Measurements from ENCODE around the gene KIAA1671.

Gene KIAA1671

DNA sequence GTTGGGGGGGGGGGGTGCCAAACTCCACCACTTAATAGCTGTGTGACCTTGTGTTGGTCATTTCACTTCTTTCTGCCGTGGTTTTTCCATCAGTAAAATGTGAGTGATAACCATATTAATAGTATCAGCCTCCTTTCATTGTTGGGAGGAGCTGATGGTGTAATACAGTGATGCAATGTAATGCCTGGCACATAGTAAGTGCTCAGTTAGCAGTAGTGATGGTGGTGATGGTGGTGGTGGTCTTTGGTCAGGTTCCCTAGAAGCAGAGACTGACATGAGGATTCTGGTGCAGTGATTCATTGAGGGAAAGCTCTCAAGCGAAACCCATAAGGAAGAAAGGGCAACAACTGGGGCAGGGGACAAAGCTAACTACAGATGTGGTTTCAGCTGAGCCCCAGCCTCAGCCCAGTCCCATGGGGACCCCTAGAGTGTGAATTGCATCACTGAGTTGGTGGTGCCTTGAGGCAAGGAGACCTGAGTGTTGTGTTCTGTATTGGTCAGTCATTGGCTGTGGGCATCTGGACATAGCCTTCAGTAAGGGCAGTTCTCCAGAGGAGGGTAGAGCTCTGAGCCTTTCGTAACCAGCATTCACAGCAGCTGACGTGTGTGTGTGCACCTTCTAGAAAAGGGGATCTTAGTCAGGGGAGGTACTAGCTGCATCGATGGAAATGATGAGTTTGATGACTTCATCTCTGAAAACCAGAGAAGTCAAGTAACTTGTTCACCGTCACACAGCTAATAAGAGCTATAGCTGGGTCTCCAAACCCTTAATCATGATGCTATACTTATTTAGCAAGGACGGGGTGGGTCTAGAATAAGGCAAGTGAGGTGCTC, 153.5 kb downstream of the KIAA1671 start:
- Histone ChIP-seq H3K9ac (ENCODE audit: low read length) (no peak overlapping the region), H3K4me3 (ENCODE audit: low read depth in 1 of 2, low read length in 2 of 2) (no peak overlapping the region), H3K9me3 (ENCODE audit: low read length) (no peaks in the 10 kb centered on the region), H3K27me3 (ENCODE audit: control insufficient read depth in 1 of 2, insufficient read depth in 2 of 2, low read length in 2 of 2) (no peaks in the 10 kb centered on the region), H3K36me3 (ENCODE audit: insufficient read depth, low read length) (no peaks in the 10 kb centered on the region), H3K4me1 (ENCODE audit: insufficient read depth, low read length) (peaks cover 6% of the 10 kb centered on the region), H3K27ac (ENCODE audit: low read depth, low read length) (no peak overlapping the region)

DNA sequence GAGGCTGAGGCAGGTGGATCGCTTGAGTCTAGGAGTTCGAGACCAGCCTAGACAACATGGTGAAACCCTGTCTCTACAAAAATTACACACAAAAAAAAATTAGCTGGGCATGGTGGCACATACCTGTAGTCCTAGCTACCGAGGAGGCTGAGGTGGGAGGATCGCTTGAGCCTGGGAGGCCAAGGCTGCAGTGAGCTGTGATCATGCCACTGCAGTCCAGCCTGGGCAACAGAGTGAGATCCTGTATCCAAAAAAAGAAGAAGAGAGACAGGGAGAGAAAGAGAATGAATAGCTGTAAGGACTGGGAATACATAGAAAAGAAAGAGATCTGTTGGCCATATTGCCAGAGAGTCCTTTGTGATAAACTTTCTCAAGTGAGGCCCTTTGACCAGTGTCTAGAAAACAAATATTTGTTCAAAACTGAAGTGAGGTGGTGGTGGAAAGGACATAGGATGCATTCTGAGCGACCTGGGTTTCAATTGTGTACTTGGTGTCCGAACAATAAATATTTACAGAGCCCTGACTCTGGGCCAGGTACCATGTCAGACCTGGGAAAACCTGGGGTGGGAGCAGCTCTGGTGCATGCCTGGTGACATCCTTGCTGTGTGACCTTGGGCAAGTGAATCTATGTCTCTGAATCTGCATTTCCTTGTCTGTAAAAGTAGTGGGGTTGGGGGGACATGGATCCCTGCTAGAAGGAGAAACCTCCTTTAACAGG, 157.5 kb downstream of the KIAA1671 start:
- no peak overlapping the region for H3K9ac ChIP-seq (ENCODE audit: low read length)
- no peaks in the 10 kb centered on the region for H3K27me3 ChIP-seq (ENCODE audit: control insufficient read depth in 1 of 2, insufficient read depth in 2 of 2, low read length in 2 of 2)
- H3K9me3 ChIP-seq (ENCODE audit: low read length): no peaks in the 10 kb centered on the region
- no peak overlapping the region for H3K4me3 ChIP-seq (ENCODE audit: low read depth in 1 of 2, low read length in 2 of 2)
- H3K27ac ChIP-seq (ENCODE audit: low read depth, low read length): no peak overlapping the region
- no peaks in the 10 kb centered on the region for H3K36me3 ChIP-seq (ENCODE audit: insufficient read depth, low read length)
- peaks cover 16% of the 10 kb centered on the region for H3K4me1 ChIP-seq (ENCODE audit: insufficient read depth, low read length)

DNA sequence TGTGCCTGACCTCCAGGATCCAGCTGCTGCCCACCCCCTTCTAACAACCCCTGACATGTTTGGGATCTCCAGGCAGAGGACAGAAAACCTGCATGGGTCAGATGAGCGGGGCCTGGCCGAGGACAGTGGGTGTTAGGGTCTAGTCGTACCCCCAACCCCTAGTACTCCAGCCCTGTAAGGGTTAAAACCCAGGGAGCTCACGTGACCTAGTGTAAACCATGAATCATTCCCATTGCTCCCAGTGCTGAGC, 158.0 kb downstream of the KIAA1671 start:
- H3K9me3 ChIP-seq (ENCODE audit: low read length): no peaks in the 10 kb centered on the region
- no peak overlapping the region for H3K9ac ChIP-seq (ENCODE audit: low read length)
- no peaks in the 10 kb centered on the region for H3K36me3 ChIP-seq (ENCODE audit: insufficient read depth, low read length)
- no peaks in the 10 kb centered on the region for H3K27me3 ChIP-seq (ENCODE audit: control insufficient read depth in 1 of 2, insufficient read depth in 2 of 2, low read length in 2 of 2)
- peak overlapping the region; percentile 30 for H3K27ac ChIP-seq (ENCODE audit: low read depth, low read length)
- peaks cover 16% of the 10 kb centered on the region for H3K4me1 ChIP-seq (ENCODE audit: insufficient read depth, low read length)
- peak overlapping the region in 1 of 2 donors; percentile 69 for H3K4me3 ChIP-seq (ENCODE audit: low read depth in 1 of 2, low read length in 2 of 2)

DNA sequence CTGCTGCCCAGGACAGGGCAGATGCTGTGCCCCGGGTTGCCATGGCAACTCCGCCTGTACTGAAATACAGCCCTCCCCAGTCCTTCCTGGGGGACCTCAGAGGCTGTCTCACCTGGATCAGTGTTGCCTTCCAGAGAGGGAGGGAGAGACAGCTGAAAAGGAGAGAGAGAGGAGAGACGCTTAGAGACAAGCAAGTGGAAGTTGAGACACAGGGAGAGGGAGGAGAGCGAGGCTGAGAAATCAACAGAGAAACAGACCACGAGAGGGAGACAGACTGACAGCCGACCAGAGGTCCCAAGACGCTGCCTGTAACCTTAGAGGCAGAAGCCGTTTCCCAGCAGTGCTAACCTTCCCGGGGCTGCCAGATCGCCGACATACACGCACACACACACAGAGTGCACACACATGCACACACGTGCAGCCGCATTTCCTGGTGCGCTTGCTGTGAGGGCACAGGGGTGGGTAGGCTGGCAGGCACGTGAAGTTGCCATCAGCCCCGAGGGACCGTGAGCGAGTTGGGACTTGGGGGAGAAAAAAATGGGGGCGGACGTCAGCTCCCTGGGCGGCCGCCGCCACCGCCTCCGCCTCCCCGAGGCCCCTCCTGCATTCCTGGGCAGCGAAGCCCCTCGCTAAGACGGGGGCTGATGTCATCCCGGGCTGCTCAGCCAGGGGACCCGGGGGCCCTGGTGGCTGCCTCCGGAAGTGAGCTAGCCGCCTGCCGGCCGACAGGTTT, 158.5 kb downstream of the KIAA1671 start:
- peak overlapping the region; percentile 21 to 69 for H3K4me3 ChIP-seq (ENCODE audit: low read depth in 1 of 2, low read length in 2 of 2)
- no peak overlapping the region for H3K9ac ChIP-seq (ENCODE audit: low read length)
- H3K27me3 ChIP-seq (ENCODE audit: control insufficient read depth in 1 of 2, insufficient read depth in 2 of 2, low read length in 2 of 2): no peaks in the 10 kb centered on the region
- H3K4me1 ChIP-seq (ENCODE audit: insufficient read depth, low read length): peaks cover 16% of the 10 kb centered on the region
- H3K9me3 ChIP-seq (ENCODE audit: low read length): no peaks in the 10 kb centered on the region
- H3K36me3 ChIP-seq (ENCODE audit: insufficient read depth, low read length): no peaks in the 10 kb centered on the region
- peak overlapping the region; percentile 69 for H3K27ac ChIP-seq (ENCODE audit: low read depth, low read length)

DNA sequence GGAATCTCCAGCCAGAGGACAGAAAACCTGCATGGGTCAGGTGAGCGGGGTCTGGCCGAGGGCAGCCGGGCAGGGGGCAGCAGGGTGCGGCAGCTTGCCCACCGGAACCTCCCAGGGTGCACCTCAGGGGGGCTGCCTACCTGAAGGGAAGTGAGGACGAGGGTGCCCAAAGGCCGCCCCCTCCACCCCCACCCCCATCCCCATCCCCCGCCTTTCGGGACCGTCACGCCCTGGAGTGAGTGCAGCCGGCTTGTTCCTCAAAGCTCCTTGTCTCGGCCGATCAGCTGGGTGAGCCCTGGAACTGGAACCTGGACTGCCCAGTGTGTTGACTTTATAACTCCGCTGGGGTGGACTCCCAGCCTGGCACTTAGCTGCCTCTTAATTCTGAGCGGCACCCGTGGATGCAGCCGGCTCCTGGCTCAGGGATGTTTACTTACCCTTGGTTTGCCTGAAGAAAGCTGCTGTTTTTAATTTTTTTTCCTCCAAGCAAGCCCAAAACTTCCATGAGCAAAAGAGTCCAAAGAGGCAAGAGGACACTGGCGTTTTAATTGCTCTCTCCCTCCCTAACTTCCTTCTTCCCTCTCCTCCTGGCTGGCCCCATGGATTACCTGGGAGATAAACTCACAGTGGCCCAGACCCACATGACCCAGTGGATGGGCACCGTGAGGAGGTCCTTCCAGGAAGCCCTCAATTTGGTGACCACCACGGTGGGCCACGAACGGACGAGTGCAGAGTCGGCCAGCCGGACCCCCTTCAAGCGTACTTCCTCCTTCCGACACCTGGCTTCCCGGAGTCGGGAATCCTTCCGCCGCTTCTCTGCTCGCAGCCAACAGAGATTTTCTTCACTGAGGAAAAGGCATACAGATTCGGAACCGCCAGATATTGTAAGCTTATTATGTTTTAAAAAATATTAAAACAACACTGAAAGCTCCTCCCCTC, 159.3 kb downstream of the KIAA1671 start:
- Histone ChIP-seq H3K4me3 (ENCODE audit: low read depth in 1 of 2, low read length in 2 of 2) (peak overlapping the region; percentile 21 to 69), H3K9me3 (ENCODE audit: low read length) (no peaks in the 10 kb centered on the region), H3K9ac (ENCODE audit: low read length) (no peak overlapping the region), H3K27ac (ENCODE audit: low read depth, low read length) (peak overlapping the region; percentile 69), H3K27me3 (ENCODE audit: control insufficient read depth in 1 of 2, insufficient read depth in 2 of 2, low read length in 2 of 2) (no peaks in the 10 kb centered on the region), H3K4me1 (ENCODE audit: insufficient read depth, low read length) (peaks cover 16% of the 10 kb centered on the region), H3K36me3 (ENCODE audit: insufficient read depth, low read length) (no peaks in the 10 kb centered on the region)

DNA sequence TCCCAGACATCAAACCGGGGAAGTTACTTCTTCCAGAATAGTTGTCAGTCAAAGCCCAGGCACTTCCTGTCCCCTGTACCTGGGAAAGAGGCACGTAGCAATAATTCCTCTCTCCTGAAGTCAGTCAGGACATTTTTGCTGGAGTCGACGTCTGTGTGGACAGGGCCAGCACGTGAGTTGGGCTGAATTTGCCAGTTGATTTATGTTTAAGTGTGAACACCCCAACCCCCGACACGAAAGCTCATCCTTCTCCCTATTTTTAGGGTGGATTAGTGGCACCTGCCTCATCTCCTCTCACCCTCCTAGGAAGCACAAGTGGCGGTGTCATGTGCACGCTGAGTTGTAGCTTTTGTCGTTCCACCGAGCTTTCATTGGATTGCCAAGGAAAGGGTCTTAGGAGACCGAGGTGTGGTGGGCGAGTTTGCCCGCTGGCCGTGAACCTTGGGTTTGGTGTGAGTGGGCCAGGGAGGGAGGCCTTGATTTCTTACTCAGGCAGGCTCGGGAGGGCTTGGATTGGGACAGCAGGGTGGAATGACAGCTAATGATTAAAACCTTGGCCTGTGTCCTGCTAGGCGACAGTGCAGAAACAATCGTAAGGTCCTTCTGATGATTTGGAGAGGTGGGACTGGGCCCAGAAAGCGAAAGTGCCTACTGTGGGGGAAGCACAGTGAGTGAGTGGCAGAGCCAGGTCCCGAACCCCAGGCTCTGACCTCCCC, 160.2 kb downstream of the KIAA1671 start:
- Histone ChIP-seq H3K9ac (ENCODE audit: low read length) (no peak overlapping the region), H3K27ac (ENCODE audit: low read depth, low read length) (no peak overlapping the region)

DNA sequence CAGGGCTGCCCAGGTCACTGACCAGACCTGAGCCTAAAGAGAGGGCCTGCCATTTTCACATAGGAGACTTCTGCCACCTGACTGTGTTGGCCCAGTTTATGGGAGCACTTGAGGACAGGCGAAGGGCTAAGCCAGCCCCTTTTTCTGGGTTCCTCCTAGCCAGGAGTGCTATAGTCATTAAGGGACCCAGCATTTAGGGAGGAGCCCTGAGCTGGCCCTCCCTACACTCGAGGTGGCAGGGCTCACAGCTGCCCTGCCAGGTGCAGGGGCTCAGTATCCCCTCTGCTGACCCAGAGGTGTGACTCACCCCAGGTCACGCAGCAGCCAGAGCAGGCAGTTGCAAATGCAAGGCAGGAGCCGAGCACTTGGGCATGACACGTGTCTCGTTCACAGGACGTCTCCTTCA, 160.8 kb downstream of the KIAA1671 start:
- no peaks in the 10 kb centered on the region for H3K36me3 ChIP-seq (ENCODE audit: insufficient read depth, low read length)
- H3K9me3 ChIP-seq (ENCODE audit: low read length): no peaks in the 10 kb centered on the region
- no peak overlapping the region for H3K27ac ChIP-seq (ENCODE audit: low read depth, low read length)
- no peak overlapping the region for H3K9ac ChIP-seq (ENCODE audit: low read length)
- H3K27me3 ChIP-seq (ENCODE audit: control insufficient read depth in 1 of 2, insufficient read depth in 2 of 2, low read length in 2 of 2): no peaks in the 10 kb centered on the region
- H3K4me1 ChIP-seq (ENCODE audit: insufficient read depth, low read length): peaks cover 16% of the 10 kb centered on the region
- H3K4me3 ChIP-seq (ENCODE audit: low read depth in 1 of 2, low read length in 2 of 2): no peak overlapping the region

More for the DNA sequence above, 160.2 kb downstream of the KIAA1671 start:
- no peak overlapping the region for H3K4me3 ChIP-seq (ENCODE audit: low read depth in 1 of 2, low read length in 2 of 2)
- H3K9me3 ChIP-seq (ENCODE audit: low read length): no peaks in the 10 kb centered on the region
- no peaks in the 10 kb centered on the region for H3K27me3 ChIP-seq (ENCODE audit: control insufficient read depth in 1 of 2, insufficient read depth in 2 of 2, low read length in 2 of 2)
- no peaks in the 10 kb centered on the region for H3K36me3 ChIP-seq (ENCODE audit: insufficient read depth, low read length)
- H3K4me1 ChIP-seq (ENCODE audit: insufficient read depth, low read length): peaks cover 16% of the 10 kb centered on the region

DNA sequence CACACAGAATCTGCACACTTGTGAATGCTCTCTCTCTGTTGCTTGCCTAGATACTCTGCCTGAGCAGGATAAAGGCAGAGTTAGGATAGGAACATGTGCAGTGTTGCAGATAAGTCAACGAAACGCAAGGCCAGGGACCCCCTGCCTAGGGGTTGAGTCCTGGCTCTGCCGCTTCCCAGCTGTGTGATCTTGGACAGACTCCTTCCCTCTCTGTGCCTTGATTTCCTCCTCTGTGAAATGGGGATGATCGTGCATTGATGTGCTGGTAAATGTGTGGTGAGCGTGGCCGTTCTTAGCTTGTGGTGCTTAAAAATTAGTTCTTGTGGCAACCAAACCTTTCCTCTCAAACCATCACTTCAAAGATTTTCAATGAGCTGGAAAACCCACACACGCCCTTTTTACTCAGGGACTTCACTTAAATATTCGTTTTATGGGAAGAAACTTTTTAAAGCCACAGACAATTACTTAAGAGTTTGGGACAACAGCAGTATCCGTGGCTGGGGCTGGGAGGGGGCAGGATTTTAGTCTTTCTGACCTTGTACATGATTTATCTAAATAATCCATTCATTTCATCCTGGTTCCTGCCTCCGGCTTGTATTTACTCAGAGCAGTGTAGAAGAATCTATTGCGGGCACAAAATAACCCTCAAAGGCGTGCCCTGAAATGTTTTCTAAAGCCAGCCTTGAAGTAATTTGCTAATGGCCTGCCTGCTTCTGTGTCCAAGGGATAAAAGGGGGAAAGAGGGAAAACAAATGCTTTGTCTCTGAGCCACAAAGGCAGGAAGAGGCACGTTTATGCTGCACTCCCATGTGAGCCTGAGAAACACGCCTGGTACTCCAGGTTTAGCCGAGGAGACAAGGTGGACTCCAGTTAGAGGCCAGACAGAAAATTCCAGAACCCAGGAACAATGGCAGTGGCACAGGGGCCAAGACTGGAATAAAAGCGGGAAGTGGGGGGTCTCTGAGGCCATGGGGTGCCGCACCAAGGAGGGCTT, 162.2 kb downstream of the KIAA1671 start:
- Histone ChIP-seq H3K27me3 (ENCODE audit: control insufficient read depth in 1 of 2, insufficient read depth in 2 of 2, low read length in 2 of 2) (no peaks in the 10 kb centered on the region), H3K36me3 (ENCODE audit: insufficient read depth, low read length) (no peaks in the 10 kb centered on the region), H3K27ac (ENCODE audit: low read depth, low read length) (no peak overlapping the region), H3K4me3 (ENCODE audit: low read depth in 1 of 2, low read length in 2 of 2) (no peak overlapping the region), H3K9me3 (ENCODE audit: low read length) (no peaks in the 10 kb centered on the region), H3K9ac (ENCODE audit: low read length) (no peak overlapping the region), H3K4me1 (ENCODE audit: insufficient read depth, low read length) (peaks cover 16% of the 10 kb centered on the region)

DNA sequence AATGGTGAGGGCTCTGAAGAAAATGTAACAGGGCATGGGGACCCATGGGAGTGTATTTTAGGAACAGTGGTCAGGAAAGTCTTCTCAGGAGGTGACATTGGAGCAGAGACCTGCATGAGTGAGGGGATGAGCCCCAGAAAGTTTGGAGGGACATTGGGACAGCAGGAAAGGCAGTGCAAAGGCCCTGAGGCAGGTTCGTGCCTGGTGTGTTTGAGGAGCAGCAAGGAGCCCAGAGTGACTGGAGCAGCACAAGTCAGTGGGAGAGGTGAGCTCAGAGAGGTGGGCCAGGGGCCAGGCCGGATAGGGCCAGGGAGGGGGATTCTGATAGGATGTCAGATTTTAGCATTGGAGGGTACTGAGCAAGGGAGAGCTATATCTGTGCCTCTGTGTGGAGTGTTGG, 167.1 kb downstream of the KIAA1671 start:
- Histone ChIP-seq H3K9ac (ENCODE audit: low read length) (no peak overlapping the region), H3K4me3 (ENCODE audit: low read depth in 1 of 2, low read length in 2 of 2) (no peak overlapping the region), H3K27ac (ENCODE audit: low read depth, low read length) (no peak overlapping the region), H3K4me1 (ENCODE audit: insufficient read depth, low read length) (peaks cover 3% of the 10 kb centered on the region), H3K27me3 (ENCODE audit: control insufficient read depth in 1 of 2, insufficient read depth in 2 of 2, low read length in 2 of 2) (no peaks in the 10 kb centered on the region), H3K9me3 (ENCODE audit: low read length) (no peaks in the 10 kb centered on the region), H3K36me3 (ENCODE audit: insufficient read depth, low read length) (no peaks in the 10 kb centered on the region)
